Immature natural killer cell (primary cell): ENCODE measurements around the gene CDC42BPA. TPM values are rescaled to one million over a fixed set of nuclear protein-coding genes. Genes with fewer than 3 reads are reported as not detected.
"Not testable (repeated sequence)": the region's sequence is repeated elsewhere in the genome, so short reads cannot be mapped to it uniquely, and the experiment has no call there.

Experiments used
- DNase-seq, 3 donors: peaks; one replicate each; pipeline ENCODE4 v3.0.0; 2022; ENCODE audit warnings: mixed read lengths in 1 of 3
- H3K27ac Mint-ChIP-seq, 6 donors: one replicate each; pipeline ENCODE4 v1.8.0; 2020; ENCODE audit warnings: mixed read lengths in 6 of 6, mild to moderate bottlenecking in 5 of 6, inconsistent platforms in 4 of 6, moderate library complexity in 3 of 6
- H3K27me3 Mint-ChIP-seq, 3 donors: one replicate each; pipeline ENCODE4 v1.8.0; 2020 to 2021; ENCODE audit warnings: low read depth in 3 of 3, mild to moderate bottlenecking in 3 of 3, mixed read lengths in 3 of 3, moderate library complexity in 3 of 3, inconsistent platforms in 1 of 3
- H3K36me3 Mint-ChIP-seq, 3 donors: one replicate each; pipeline ENCODE4 v1.8.0; 2020; ENCODE audit warnings: mixed read lengths in 3 of 3, inconsistent platforms in 2 of 3, mild to moderate bottlenecking in 2 of 3
- H3K4me1 Mint-ChIP-seq, 2 donors: one replicate each; pipeline ENCODE4 v1.8.0; 2020; ENCODE audit warnings: inconsistent platforms in 2 of 2, mild to moderate bottlenecking in 2 of 2, mixed read lengths in 2 of 2, moderate library complexity in 1 of 2
- H3K4me3 Mint-ChIP-seq, 5 donors: one replicate each; pipeline ENCODE4 v1.8.0; 2020; ENCODE audit warnings: mild to moderate bottlenecking in 5 of 5, mixed read lengths in 5 of 5, inconsistent platforms in 3 of 5, moderate library complexity in 3 of 5
- H3K9me3 Mint-ChIP-seq, 6 donors: one replicate each; pipeline ENCODE4 v1.8.0; 2020; ENCODE audit warnings: mild to moderate bottlenecking in 6 of 6, mixed read lengths in 6 of 6, inconsistent platforms in 4 of 6, moderate library complexity in 3 of 6
- polyA plus RNA-seq, 3 donors: library from polyadenylated mRNA; unstranded; fragments of 300-500 nt; fragmentation: Illumina TruSeq; gene quantifications; one replicate each; pipeline ENCODE4 v1.2.3, GENCODE V29; 2021

CDC42BPA gene
- polyA plus RNA-seq, 3 donors from 2014 or later: 0.13 to 0.67 TPM; not detected in 1

GRCh38 chr1:227244339-227245118 lies 73.8 kb downstream of the CDC42BPA start:
- DNase-seq: no peak
- Mint-ChIP-seq H3K36me3 (no peaks in the 10 kb centered on the region), H3K4me3 (no peak overlapping the region), H3K27ac (no peak overlapping the region), H3K9me3 (peaks cover 0 to 5% (median under 1%) of the 10 kb centered on the region in 6 donors), H3K27me3 (peaks cover 5 to 9% (median 5%) of the 10 kb centered on the region in 3 donors), H3K4me1 (no peaks in the 10 kb centered on the region)

- Mint-ChIP-seq H3K27me3 (peaks cover 9 to 10% (median 9%) of the 10 kb centered on the region in 3 donors), H3K27ac (no peak overlapping the region), H3K4me3 (no peak overlapping the region), H3K4me1 (no peaks in the 10 kb centered on the region), H3K36me3 (no peaks in the 10 kb centered on the region), H3K9me3 (peaks cover 0 to 4% (median under 1%) of the 10 kb centered on the region in 6 donors)
- no peak for DNase-seq
These were observed 75.2 kb downstream of the CDC42BPA start for GRCh38 chr1:227242811-227243682.

- Mint-ChIP-seq H3K27ac (no peak overlapping the region), H3K4me1 (no peaks in the 10 kb centered on the region), H3K4me3 (no peak overlapping the region), H3K36me3 (no peaks in the 10 kb centered on the region), H3K27me3 (peaks cover 8 to 9% (median 9%) of the 10 kb centered on the region in 3 donors), H3K9me3 (peaks cover 0 to 4% (median 0%) of the 10 kb centered on the region in 6 donors)
- no peak for DNase-seq
These were observed 77.3 kb downstream of the CDC42BPA start for GRCh38 chr1:227240983-227241382.

- H3K4me1 Mint-ChIP-seq: no peaks in the 10 kb centered on the region
- H3K9me3 Mint-ChIP-seq: peaks cover 0 to 7% (median 0%) of the 10 kb centered on the region in 6 donors
- H3K27me3 Mint-ChIP-seq: peaks cover 2 to 8% (median 4%) of the 10 kb centered on the region in 3 donors
- no peaks in the 10 kb centered on the region for H3K36me3 Mint-ChIP-seq
- no peak overlapping the region for H3K4me3 Mint-ChIP-seq
- no peak for DNase-seq
- H3K27ac Mint-ChIP-seq: no peak overlapping the region
These were observed 83.3 kb downstream of the CDC42BPA start for GRCh38 chr1:227234998-227235405.

GRCh38 chr1:227231128-227231527 lies 87.2 kb downstream of the CDC42BPA start:
- H3K9me3 Mint-ChIP-seq, H3K27me3 Mint-ChIP-seq, H3K27ac Mint-ChIP-seq, DNase-seq, H3K36me3 Mint-ChIP-seq, H3K4me1 Mint-ChIP-seq, H3K4me3 Mint-ChIP-seq: not testable (repeated sequence)

- no peak for DNase-seq
- Mint-ChIP-seq H3K4me1 (no peaks in the 10 kb centered on the region), H3K36me3 (no peaks in the 10 kb centered on the region), H3K9me3 (no peaks in the 10 kb centered on the region), H3K4me3 (no peak overlapping the region), H3K27ac (no peak overlapping the region), H3K27me3 (peaks cover 1 to 3% (median 2%) of the 10 kb centered on the region in 3 donors)
These were observed 90.1 kb downstream of the CDC42BPA start for GRCh38 chr1:227228201-227228600.

GRCh38 chr1:227227761-227228160 lies 90.5 kb downstream of the CDC42BPA start:
- H3K27ac Mint-ChIP-seq: no peak overlapping the region
- no peaks in the 10 kb centered on the region for H3K9me3 Mint-ChIP-seq
- peaks cover 1 to 3% (median 2%) of the 10 kb centered on the region in 3 donors for H3K27me3 Mint-ChIP-seq
- no peaks in the 10 kb centered on the region for H3K36me3 Mint-ChIP-seq
- no peak for DNase-seq
- no peaks in the 10 kb centered on the region for H3K4me1 Mint-ChIP-seq
- no peak overlapping the region for H3K4me3 Mint-ChIP-seq

- Mint-ChIP-seq H3K27me3 (peaks cover 0 to 1% (median 1%) of the 10 kb centered on the region in 3 donors), H3K4me1 (no peaks in the 10 kb centered on the region), H3K27ac (no peak overlapping the region), H3K9me3 (no peaks in the 10 kb centered on the region), H3K36me3 (no peaks in the 10 kb centered on the region), H3K4me3 (no peak overlapping the region)
- DNase-seq: no peak
These were observed 92.5 kb downstream of the CDC42BPA start for GRCh38 chr1:227225715-227226346.

- no peaks in the 10 kb centered on the region for H3K36me3 Mint-ChIP-seq
These were observed 95.0 kb downstream of the CDC42BPA start for GRCh38 chr1:227223171-227223806.

GRCh38 chr1:227219715-227220292 lies 98.5 kb downstream of the CDC42BPA start:
- no peaks in the 10 kb centered on the region for H3K9me3 Mint-ChIP-seq
- no peak for DNase-seq
- peaks cover 9 to 16% of the 10 kb centered on the region in 2 donors for H3K4me1 Mint-ChIP-seq
- H3K27me3 Mint-ChIP-seq: peaks cover 0 to 2% (median 0%) of the 10 kb centered on the region in 3 donors
- H3K36me3 Mint-ChIP-seq: no peaks in the 10 kb centered on the region
- peak overlapping the region in 1 of 5 donors; percentile 27 for H3K4me3 Mint-ChIP-seq
- no peak overlapping the region for H3K27ac Mint-ChIP-seq

More at GRCh38 chr1:227223171-227223806, 95.0 kb downstream of the CDC42BPA start:
- peaks cover 0 to 2% (median 1%) of the 10 kb centered on the region in 3 donors for H3K27me3 Mint-ChIP-seq
- peaks cover 9 to 16% of the 10 kb centered on the region in 2 donors for H3K4me1 Mint-ChIP-seq
- H3K9me3 Mint-ChIP-seq: no peaks in the 10 kb centered on the region
- no peak overlapping the region for H3K4me3 Mint-ChIP-seq
- no peak overlapping the region for H3K27ac Mint-ChIP-seq
- no peak for DNase-seq

- Mint-ChIP-seq H3K27me3 (peaks cover 0 to 2% (median 0%) of the 10 kb centered on the region in 3 donors), H3K9me3 (no peaks in the 10 kb centered on the region), H3K4me3 (peak overlapping the region in 2 of 5 donors; percentile 27 to 35), H3K27ac (peak overlapping the region in 1 of 6 donors; percentile 8), H3K36me3 (no peaks in the 10 kb centered on the region), H3K4me1 (peaks cover 9 to 16% of the 10 kb centered on the region in 2 donors)
- no peak for DNase-seq
These were observed 99.3 kb downstream of the CDC42BPA start for GRCh38 chr1:227218870-227219573.

- Mint-ChIP-seq H3K4me1 (peaks cover 9 to 16% of the 10 kb centered on the region in 2 donors), H3K27me3 (peaks cover 2% of the 10 kb centered on the region in 3 donors), H3K9me3 (no peaks in the 10 kb centered on the region)
These were observed 102.3 kb downstream of the CDC42BPA start for GRCh38 chr1:227215863-227216510.

More at GRCh38 chr1:227215863-227216510, 102.3 kb downstream of the CDC42BPA start:
- Mint-ChIP-seq H3K27ac (no peak overlapping the region), H3K4me3 (no peak overlapping the region), H3K36me3 (no peaks in the 10 kb centered on the region)
- no peak for DNase-seq
